Measurements from ENCODE around the gene SAPCD1. TPM values are rescaled to one million over a fixed set of nuclear protein-coding genes. Genes with fewer than 3 reads are reported as not detected.

Gene SAPCD1
- total RNA-seq, 3 donors from 2014 or later (not counting 1 experiment from before 2014, with no cell fraction given) = 5.4 to 14.5 (median 6.9) TPM

DNA sequence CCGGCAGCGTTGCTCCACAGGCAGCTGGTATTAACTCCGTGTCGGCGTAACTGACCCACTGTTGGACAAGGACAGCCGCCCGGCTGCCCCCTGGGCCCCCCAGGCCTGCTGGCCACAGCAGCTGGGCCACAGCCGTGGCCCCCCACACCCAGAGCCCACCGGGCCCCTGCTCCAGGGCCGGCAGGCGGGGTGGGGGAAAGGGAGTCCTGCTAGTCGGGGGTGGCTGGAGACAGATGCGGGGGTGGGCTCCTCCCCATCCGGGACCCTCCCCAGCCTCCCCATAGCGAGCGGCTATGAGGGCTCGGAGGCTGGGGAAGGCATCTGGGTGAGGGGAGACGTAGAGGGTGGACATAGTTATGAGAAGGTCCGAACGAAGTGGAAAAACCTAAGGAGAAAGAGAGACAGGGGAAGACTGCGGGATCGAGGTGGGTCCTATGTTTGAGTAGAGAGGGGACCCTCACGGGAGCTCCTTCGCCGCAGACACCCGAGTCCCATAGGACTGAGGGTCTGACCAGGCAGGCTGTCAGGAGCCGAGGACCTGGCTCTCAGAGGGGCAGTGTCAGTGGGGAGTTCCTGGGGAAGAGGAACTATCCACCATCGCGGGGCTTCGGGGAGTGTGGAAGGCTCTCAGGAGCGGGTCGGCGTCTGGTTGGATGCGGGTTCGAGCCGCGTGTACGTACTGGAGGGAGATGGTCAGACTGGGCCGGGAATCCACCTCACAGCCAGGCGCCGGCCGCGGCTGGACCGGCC lies 32.6 kb downstream of the SAPCD1 start:
- no peak for TF ChIP-seq CTCF (IDR thresholded peaks at IDR 0.05)
- Mint-ChIP-seq H3K4me1 (peaks cover 30 to 36% of the 10 kb centered on the region in 2 donors), H3K27ac (peak overlapping the region; percentile 96), H3K27me3 (ENCODE audit: low read depth in 2 of 2) (no peaks in the 10 kb centered on the region), H3K36me3 (peaks cover 7% of the 10 kb centered on the region), H3K4me3 (peak overlapping the region; percentile 91), H3K9me3 (no peaks in the 10 kb centered on the region)
- ATAC-seq (peak in 2 of 3 donors; percentile 0), DNase-seq (no peak)
- Histone ChIP-seq H3K9me3 (ENCODE audit: control insufficient read depth, insufficient read depth, low read length) (no peaks in the 10 kb centered on the region), H3K27ac (ENCODE audit: low read length) (peak overlapping the region; percentile 77), H3K36me3 (ENCODE audit: control insufficient read depth, insufficient read depth, low read length) (peaks cover 8% of the 10 kb centered on the region), H3K4me3 (ENCODE audit: low read length) (peak overlapping the region; percentile 67), H3K4me1 (ENCODE audit: control insufficient read depth, insufficient read depth, low read length) (peaks cover 34% of the 10 kb centered on the region), H3K27me3 (ENCODE audit: control insufficient read depth, insufficient read depth, low read length) (no peaks in the 10 kb centered on the region)
- 1% methylated on average over 39 of the region's 44 CpGs for WGBS (ENCODE audit: insufficient coverage)
- intact Hi-C loops (cut with micrococcal nuclease) = loop anchor here (1.0 to 5.0 kb wide), 2 partner anchors 11 to 37 kb away; partner anchors contain the start of gene LSM2

GRCh38 chr6:31795616-31796298 lies 33.3 kb downstream of the SAPCD1 start, which contains the start of gene VARS1:
VARS1 (minus strand) TSS chr6:31795752; CDS start chr6:31795217, 535 bp downstream.
- under 1% methylated on average over 75 of the region's 75 CpGs for WGBS (ENCODE audit: insufficient coverage)
- H3K4me1 ChIP-seq (ENCODE audit: control insufficient read depth, insufficient read depth, low read length) = peaks cover 34% of the 10 kb centered on the region
- TF ChIP-seq CTCF (IDR thresholded peaks at IDR 0.05) = peak; percentile 74

GRCh38 chr6:31796993-31797385 lies 34.5 kb downstream of the SAPCD1 start:
- H3K27me3 ChIP-seq (ENCODE audit: control insufficient read depth, insufficient read depth, low read length) = no peaks in the 10 kb centered on the region
- peak overlapping the region; percentile 5 to 96 for H3K27ac Mint-ChIP-seq

More at GRCh38 chr6:31795616-31796298, 33.3 kb downstream of the SAPCD1 start, which contains the start of gene VARS1:
- peak within 1 kb of the TSS; percentile 77 for H3K27ac ChIP-seq (ENCODE audit: low read length)
- H3K36me3 Mint-ChIP-seq = peaks cover 2% of the 10 kb centered on the region
- H3K27ac Mint-ChIP-seq = peak within 1 kb of the TSS; percentile 96
- DNase-seq = peak; percentile 90 to 92
- H3K9me3 Mint-ChIP-seq = no peaks in the 10 kb centered on the region
- ATAC-seq = peak; percentile 94 to 98 (median 94)
- H3K27me3 Mint-ChIP-seq (ENCODE audit: low read depth in 2 of 2) = no peaks in the 10 kb centered on the region
- intact Hi-C loops (cut with micrococcal nuclease) = loop anchor here (1.0 to 5.0 kb wide), 2 partner anchors 11 to 37 kb away; partner anchors contain the start of gene LSM2
- peak within 1 kb of the TSS; percentile 91 for H3K4me3 Mint-ChIP-seq
- H3K27me3 ChIP-seq (ENCODE audit: control insufficient read depth, insufficient read depth, low read length) = no peaks in the 10 kb centered on the region
- H3K36me3 ChIP-seq (ENCODE audit: control insufficient read depth, insufficient read depth, low read length) = peaks cover 8% of the 10 kb centered on the region
- no peaks in the 10 kb centered on the region for H3K9me3 ChIP-seq (ENCODE audit: control insufficient read depth, insufficient read depth, low read length)
- H3K4me3 ChIP-seq (ENCODE audit: low read length) = peak within 1 kb of the TSS; percentile 67
- H3K4me1 Mint-ChIP-seq = peaks cover 26 to 36% of the 10 kb centered on the region in 2 donors

More at GRCh38 chr6:31796993-31797385, 34.5 kb downstream of the SAPCD1 start:
- Mint-ChIP-seq H3K27me3 (ENCODE audit: low read depth in 2 of 2) (no peaks in the 10 kb centered on the region), H3K4me3 (peak overlapping the region; percentile 2), H3K36me3 (no peaks in the 10 kb centered on the region), H3K9me3 (no peaks in the 10 kb centered on the region), H3K4me1 (peaks cover 25 to 30% of the 10 kb centered on the region in 2 donors)
- intact Hi-C loops (cut with micrococcal nuclease) = loop anchor here (5.0 kb wide), 1 partner anchor 35 kb away; no protein-coding TSS in a partner anchor
- Histone ChIP-seq H3K36me3 (ENCODE audit: control insufficient read depth, insufficient read depth, low read length) (peaks cover 5% of the 10 kb centered on the region), H3K4me3 (ENCODE audit: low read length) (no peak overlapping the region), H3K9me3 (ENCODE audit: control insufficient read depth, insufficient read depth, low read length) (no peaks in the 10 kb centered on the region), H3K27ac (ENCODE audit: low read length) (peak overlapping the region; percentile 60), H3K4me1 (ENCODE audit: control insufficient read depth, insufficient read depth, low read length) (peaks cover 31% of the 10 kb centered on the region)
- 79% methylated on average over 2 of the region's 2 CpGs for WGBS (ENCODE audit: insufficient coverage)
- ATAC-seq (no peak), DNase-seq (no peak)
- no peak for TF ChIP-seq CTCF (IDR thresholded peaks at IDR 0.05)
